Measurements from ENCODE around the gene SHOC1.

SHOC1 gene

GRCh38 chr9:111807197-111807596 is 12.5 kb upstream of the SHOC1 start:
- Histone ChIP-seq H3K4me1 (ENCODE audit: insufficient read depth, low read length, poor library complexity, severe bottlenecking) (no peaks in the 10 kb centered on the region), H3K9me3 (ENCODE audit: insufficient read depth, low read depth, low read length) (no peaks in the 10 kb centered on the region), H4K20me1 (ENCODE audit: insufficient read depth, low read length, poor library complexity, severe bottlenecking) (no peaks in the 10 kb centered on the region), H3K4me3 (ENCODE audit: low read length, poor library complexity, severe bottlenecking) (no peak overlapping the region), H3K79me2 (ENCODE audit: insufficient read depth, low read length) (no peaks in the 10 kb centered on the region), H3F3A (ENCODE audit: low read depth) (no peaks in the 10 kb centered on the region), H3K36me3 (ENCODE audit: insufficient read depth, low read length) (no peaks in the 10 kb centered on the region), H3K27me3 (ENCODE audit: insufficient read depth, low read length, poor library complexity, severe bottlenecking) (no peaks in the 10 kb centered on the region), H2AFZ (ENCODE audit: low read length) (no peak overlapping the region), H3K9me2 (replicated peaks; ENCODE audit: low read depth, low read length) (no peaks in the 10 kb centered on the region), H3K9ac (ENCODE audit: low read depth, low read length, poor library complexity, severe bottlenecking) (no peak overlapping the region), H3K4me2 (ENCODE audit: low read depth, low read length, poor library complexity, severe bottlenecking) (no peak overlapping the region)
- no peak for TF ChIP-seq EZH2phosphoT487 (IDR thresholded peaks at IDR 0.05; ENCODE audit: borderline replicate concordance)
- TF ChIP-seq CTCF (conservative IDR thresholded peaks at IDR 0.05; ENCODE audit: low read length) = no peak

DNA sequence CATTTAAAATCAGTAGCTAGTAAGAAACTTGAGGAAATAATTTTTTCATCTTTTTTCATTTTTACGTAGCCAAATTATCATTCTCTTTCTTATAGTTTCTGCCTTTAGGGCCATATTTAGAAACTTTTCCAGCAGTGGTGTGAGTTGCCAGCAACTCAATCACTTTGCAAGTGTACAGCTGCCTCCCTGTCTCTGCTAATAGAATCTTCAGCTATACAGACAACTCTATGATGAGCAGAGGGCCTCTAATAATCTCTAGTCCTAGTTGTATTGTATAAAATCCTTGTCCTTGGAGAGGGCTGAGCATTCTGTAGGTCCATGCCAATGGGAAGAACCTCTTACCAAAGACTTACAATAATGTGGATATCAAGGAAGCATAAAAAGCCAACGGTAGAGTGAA is 11.5 kb upstream of the SHOC1 start:
- Histone ChIP-seq H3K4me2 (ENCODE audit: low read depth, low read length, poor library complexity, severe bottlenecking) (no peak overlapping the region), H3K27me3 (ENCODE audit: insufficient read depth, low read length, poor library complexity, severe bottlenecking) (no peaks in the 10 kb centered on the region), H3K79me2 (ENCODE audit: insufficient read depth, low read length) (no peaks in the 10 kb centered on the region), H2AFZ (ENCODE audit: low read length) (no peak overlapping the region), H3K4me3 (ENCODE audit: low read length, poor library complexity, severe bottlenecking) (no peak overlapping the region), H3F3A (ENCODE audit: low read depth) (no peaks in the 10 kb centered on the region), H3K4me1 (ENCODE audit: insufficient read depth, low read length, poor library complexity, severe bottlenecking) (no peaks in the 10 kb centered on the region), H3K36me3 (ENCODE audit: insufficient read depth, low read length) (no peaks in the 10 kb centered on the region), H3K9me3 (ENCODE audit: insufficient read depth, low read depth, low read length) (no peaks in the 10 kb centered on the region), H3K9me2 (replicated peaks; ENCODE audit: low read depth, low read length) (no peaks in the 10 kb centered on the region), H3K9ac (ENCODE audit: low read depth, low read length, poor library complexity, severe bottlenecking) (no peak overlapping the region), H4K20me1 (ENCODE audit: insufficient read depth, low read length, poor library complexity, severe bottlenecking) (no peaks in the 10 kb centered on the region)
- TF ChIP-seq EZH2phosphoT487 (IDR thresholded peaks at IDR 0.05; ENCODE audit: borderline replicate concordance) (no peak), CTCF (conservative IDR thresholded peaks at IDR 0.05; ENCODE audit: low read length) (no peak)

DNA sequence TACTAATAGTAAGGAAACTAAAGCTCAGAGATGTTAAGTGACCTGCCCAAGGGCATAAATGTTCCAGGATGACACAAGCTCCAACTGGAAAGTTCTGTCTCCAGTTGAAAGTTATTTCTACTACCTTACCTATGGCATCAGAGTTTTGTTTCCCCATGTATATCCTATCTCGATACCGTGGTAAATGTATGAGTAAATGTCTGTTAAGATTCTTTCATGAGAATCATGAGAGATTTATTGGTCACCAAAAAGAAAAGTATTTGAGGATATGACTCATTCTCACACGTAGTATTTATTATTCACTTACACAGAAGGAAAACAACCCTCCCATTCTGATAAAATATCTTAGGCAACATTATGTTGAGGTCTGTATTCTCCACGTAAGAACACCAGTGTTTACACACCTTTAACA is 11.1 kb upstream of the SHOC1 start:
- no peaks in the 10 kb centered on the region for H3K27me3 ChIP-seq (ENCODE audit: insufficient read depth, low read length, poor library complexity, severe bottlenecking)
- H3K4me2 ChIP-seq (ENCODE audit: low read depth, low read length, poor library complexity, severe bottlenecking) = no peak overlapping the region
- no peaks in the 10 kb centered on the region for H3K36me3 ChIP-seq (ENCODE audit: insufficient read depth, low read length)
- H3F3A ChIP-seq (ENCODE audit: low read depth) = no peaks in the 10 kb centered on the region
- no peaks in the 10 kb centered on the region for H3K9me2 ChIP-seq (replicated peaks; ENCODE audit: low read depth, low read length)
- no peaks in the 10 kb centered on the region for H3K4me1 ChIP-seq (ENCODE audit: insufficient read depth, low read length, poor library complexity, severe bottlenecking)
- H2AFZ ChIP-seq (ENCODE audit: low read length) = no peak overlapping the region
- H3K4me3 ChIP-seq (ENCODE audit: low read length, poor library complexity, severe bottlenecking) = no peak overlapping the region
- no peaks in the 10 kb centered on the region for H3K9me3 ChIP-seq (ENCODE audit: insufficient read depth, low read depth, low read length)
- H3K79me2 ChIP-seq (ENCODE audit: insufficient read depth, low read length) = no peaks in the 10 kb centered on the region
- no peak overlapping the region for H3K9ac ChIP-seq (ENCODE audit: low read depth, low read length, poor library complexity, severe bottlenecking)
- no peaks in the 10 kb centered on the region for H4K20me1 ChIP-seq (ENCODE audit: insufficient read depth, low read length, poor library complexity, severe bottlenecking)
- no peak for TF ChIP-seq CTCF (conservative IDR thresholded peaks at IDR 0.05; ENCODE audit: low read length)
- no peak for TF ChIP-seq EZH2phosphoT487 (IDR thresholded peaks at IDR 0.05; ENCODE audit: borderline replicate concordance)
